Testis (tissue), 2 donors: Measurements from ENCODE around the gene TMEM239.

Experiments
- POLR2A ChIP-seq: fragments of 450-650 bp; IDR thresholded peaks from one replicate; pipeline ENCODE4 v1.6.1; 2017; ENCODE audit warnings: antibody characterized with exemption, mild to moderate bottlenecking, moderate library complexity
- TF ChIP-seq, protein P1 (sequence below), 3 experiments: fragments of 450-650 bp in 2 of 3; fragments of 200-600 bp in 1 of 3; sonication (generic) in 1 of 3; IDR thresholded peaks; one replicate each; pipeline ENCODE4 v1.5.1; 2016 to 2019; ENCODE audit warnings: antibody characterized with exemption in 3 of 3, mild to moderate bottlenecking in 2 of 3, moderate library complexity in 1 of 3

GRCh38 chr20:2780948-2781347, 35.2 kb upstream of the TMEM239 start:
- TF ChIP-seq, protein P1, sequence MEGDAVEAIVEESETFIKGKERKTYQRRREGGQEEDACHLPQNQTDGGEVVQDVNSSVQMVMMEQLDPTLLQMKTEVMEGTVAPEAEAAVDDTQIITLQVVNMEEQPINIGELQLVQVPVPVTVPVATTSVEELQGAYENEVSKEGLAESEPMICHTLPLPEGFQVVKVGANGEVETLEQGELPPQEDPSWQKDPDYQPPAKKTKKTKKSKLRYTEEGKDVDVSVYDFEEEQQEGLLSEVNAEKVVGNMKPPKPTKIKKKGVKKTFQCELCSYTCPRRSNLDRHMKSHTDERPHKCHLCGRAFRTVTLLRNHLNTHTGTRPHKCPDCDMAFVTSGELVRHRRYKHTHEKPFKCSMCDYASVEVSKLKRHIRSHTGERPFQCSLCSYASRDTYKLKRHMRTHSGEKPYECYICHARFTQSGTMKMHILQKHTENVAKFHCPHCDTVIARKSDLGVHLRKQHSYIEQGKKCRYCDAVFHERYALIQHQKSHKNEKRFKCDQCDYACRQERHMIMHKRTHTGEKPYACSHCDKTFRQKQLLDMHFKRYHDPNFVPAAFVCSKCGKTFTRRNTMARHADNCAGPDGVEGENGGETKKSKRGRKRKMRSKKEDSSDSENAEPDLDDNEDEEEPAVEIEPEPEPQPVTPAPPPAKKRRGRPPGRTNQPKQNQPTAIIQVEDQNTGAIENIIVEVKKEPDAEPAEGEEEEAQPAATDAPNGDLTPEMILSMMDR (IDR thresholded peaks at IDR 0.05), result no peak
- no peak for TF ChIP-seq POLR2A
